SU-DHL-6 (cell line): ENCODE data around the gene HSP90AB1.

ENCODE experiments used
- EZH2phosphoT487 ChIP-seq: fragments of 200-600 bp; sonication (generic), shearing (Covaris generic); conservative IDR thresholded peaks from 2 replicates; pipeline ENCODE4 v1.6.1; 2018; ENCODE audit warnings: mild to moderate bottlenecking, antibody characterized with exemption, low read length, moderate library complexity, mixed read lengths
- TF ChIP-seq, protein P1 (sequence below): fragments of 200-600 bp; sonication (generic); IDR thresholded peaks from one replicate; pipeline ENCODE4 v1.5.1; 2017; ENCODE audit warnings: antibody characterized with exemption, mild to moderate bottlenecking, low read length, moderate library complexity; ENCODE audit not compliant: insufficient read depth, poor library complexity, severe bottlenecking

DNA sequence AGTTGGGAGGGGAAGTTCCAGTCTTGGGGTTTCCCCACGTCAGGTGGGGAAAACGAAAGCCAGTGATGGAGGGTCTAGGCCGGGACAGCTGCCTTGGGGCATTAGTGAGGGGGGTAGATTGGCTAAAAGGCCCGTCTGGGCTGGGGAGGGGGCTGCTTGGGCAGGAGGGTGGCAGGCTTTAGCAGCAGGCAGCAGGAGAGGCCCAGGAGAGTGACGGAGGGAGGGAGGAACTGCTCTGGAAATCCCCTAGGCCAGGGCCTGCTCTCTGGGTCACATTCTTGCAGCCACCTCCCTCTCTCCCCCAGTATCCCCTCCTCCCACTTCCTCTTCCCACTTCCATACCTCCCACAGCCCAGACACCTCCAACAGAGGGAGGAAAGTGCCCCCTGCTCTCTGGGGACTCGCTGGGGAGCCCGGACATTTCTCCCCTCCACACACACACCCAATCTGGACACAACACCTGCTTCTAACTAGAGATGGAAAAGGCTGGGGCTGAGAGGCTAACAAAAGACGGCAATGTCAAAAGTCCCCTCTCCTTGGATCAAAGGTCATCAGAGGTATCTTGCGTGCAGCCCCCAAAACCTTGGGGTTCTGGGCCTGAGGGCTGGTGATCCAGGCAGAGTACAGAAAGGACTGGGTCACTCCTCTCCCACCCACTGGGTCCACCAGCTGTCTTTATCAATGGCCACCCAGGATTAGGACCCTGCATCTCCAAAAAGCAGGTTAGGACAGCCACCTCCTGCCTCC is 16.6 kb downstream of the HSP90AB1 start:
- TF ChIP-seq, protein P1, sequence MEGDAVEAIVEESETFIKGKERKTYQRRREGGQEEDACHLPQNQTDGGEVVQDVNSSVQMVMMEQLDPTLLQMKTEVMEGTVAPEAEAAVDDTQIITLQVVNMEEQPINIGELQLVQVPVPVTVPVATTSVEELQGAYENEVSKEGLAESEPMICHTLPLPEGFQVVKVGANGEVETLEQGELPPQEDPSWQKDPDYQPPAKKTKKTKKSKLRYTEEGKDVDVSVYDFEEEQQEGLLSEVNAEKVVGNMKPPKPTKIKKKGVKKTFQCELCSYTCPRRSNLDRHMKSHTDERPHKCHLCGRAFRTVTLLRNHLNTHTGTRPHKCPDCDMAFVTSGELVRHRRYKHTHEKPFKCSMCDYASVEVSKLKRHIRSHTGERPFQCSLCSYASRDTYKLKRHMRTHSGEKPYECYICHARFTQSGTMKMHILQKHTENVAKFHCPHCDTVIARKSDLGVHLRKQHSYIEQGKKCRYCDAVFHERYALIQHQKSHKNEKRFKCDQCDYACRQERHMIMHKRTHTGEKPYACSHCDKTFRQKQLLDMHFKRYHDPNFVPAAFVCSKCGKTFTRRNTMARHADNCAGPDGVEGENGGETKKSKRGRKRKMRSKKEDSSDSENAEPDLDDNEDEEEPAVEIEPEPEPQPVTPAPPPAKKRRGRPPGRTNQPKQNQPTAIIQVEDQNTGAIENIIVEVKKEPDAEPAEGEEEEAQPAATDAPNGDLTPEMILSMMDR, result no peak
- no peak for TF ChIP-seq EZH2phosphoT487
